ENCODE results near the gene TENT5D. TPM values are rescaled to one million over a fixed set of nuclear protein-coding genes. Genes with fewer than 3 reads are reported as not detected.

The TENT5D gene
- polyA plus RNA-seq, 3 donors: not detected

- Histone ChIP-seq H3K4me2 (replicated peaks; ENCODE audit: extremely low read depth, low read length, poor library complexity, severe bottlenecking) (no peak overlapping the region), H3K27me3 (ENCODE audit: control insufficient read depth in 2 of 2, insufficient read depth in 2 of 2, low read length in 2 of 2) (no peaks in the 10 kb centered on the region), H3K9me3 (replicated peaks in 1 of 2; ENCODE audit: control insufficient read depth in 1 of 2, insufficient read depth in 1 of 2, low read length in 2 of 2) (peaks cover 5 to 11% of the 10 kb centered on the region in 2 donors), H3K4me3 (replicated peaks in 1 of 3; ENCODE audit: low read depth in 2 of 3, low read length in 3 of 3) (no peak overlapping the region), H4K20me1 (ENCODE audit: insufficient read depth, low read length) (no peaks in the 10 kb centered on the region), H3K36me3 (replicated peaks in 1 of 2; ENCODE audit: control insufficient read depth in 1 of 2, insufficient read depth in 2 of 2, low read length in 2 of 2) (no peaks in the 10 kb centered on the region), H3K9ac (ENCODE audit: insufficient read depth, low read length, poor library complexity, severe bottlenecking) (no peak overlapping the region), H3K27ac (ENCODE audit: low read depth in 1 of 2, low read length in 2 of 2) (no peak overlapping the region), H3K4me1 (ENCODE audit: control insufficient read depth in 1 of 2, insufficient read depth in 2 of 2, low read length in 2 of 2) (no peaks in the 10 kb centered on the region), H3K79me2 (ENCODE audit: insufficient read depth, low read length) (no peaks in the 10 kb centered on the region), H2AFZ (ENCODE audit: insufficient read depth, low read depth, low read length, poor library complexity, severe bottlenecking) (no peak overlapping the region)
- H3K4me1 Mint-ChIP-seq: no peaks in the 10 kb centered on the region
- intact Hi-C loops (cut with micrococcal nuclease): no loop called here
- H3K9me3 Mint-ChIP-seq: peaks cover 0 to 13% (median 4%) of the 10 kb centered on the region in 7 donors
- DNase-seq: no peak
- H3K36me3 Mint-ChIP-seq: no peaks in the 10 kb centered on the region
- TF ChIP-seq CTCF (IDR thresholded peaks at IDR 0.05): no peak
- no peaks in the 10 kb centered on the region for H3K27me3 Mint-ChIP-seq (ENCODE audit: low read depth in 3 of 3)
- no peak overlapping the region for H3K27ac Mint-ChIP-seq
- no peak overlapping the region for H3K4me3 Mint-ChIP-seq
- WGBS (ENCODE audit: insufficient coverage): 100% methylated on average over 1 of the region's 1 CpG
Observed at GRCh38 chrX:80388206-80388605, 32.0 kb upstream of the TENT5D start.

- Histone ChIP-seq H3K27ac (ENCODE audit: low read depth in 1 of 2, low read length in 2 of 2) (no peak overlapping the region), H4K20me1 (ENCODE audit: insufficient read depth, low read length) (no peaks in the 10 kb centered on the region), H3K4me2 (replicated peaks; ENCODE audit: extremely low read depth, low read length, poor library complexity, severe bottlenecking) (no peak overlapping the region), H3K4me3 (replicated peaks in 1 of 3; ENCODE audit: low read depth in 2 of 3, low read length in 3 of 3) (no peak overlapping the region), H3K27me3 (ENCODE audit: control insufficient read depth in 2 of 2, insufficient read depth in 2 of 2, low read length in 2 of 2) (no peaks in the 10 kb centered on the region), H3K36me3 (replicated peaks in 1 of 2; ENCODE audit: control insufficient read depth in 1 of 2, insufficient read depth in 2 of 2, low read length in 2 of 2) (no peaks in the 10 kb centered on the region), H3K9ac (ENCODE audit: insufficient read depth, low read length, poor library complexity, severe bottlenecking) (no peak overlapping the region), H2AFZ (ENCODE audit: insufficient read depth, low read depth, low read length, poor library complexity, severe bottlenecking) (no peak overlapping the region), H3K79me2 (ENCODE audit: insufficient read depth, low read length) (no peaks in the 10 kb centered on the region), H3K4me1 (ENCODE audit: control insufficient read depth in 1 of 2, insufficient read depth in 2 of 2, low read length in 2 of 2) (no peaks in the 10 kb centered on the region), H3K9me3 (replicated peaks in 1 of 2; ENCODE audit: control insufficient read depth in 1 of 2, insufficient read depth in 1 of 2, low read length in 2 of 2) (no peaks in the 10 kb centered on the region)
- intact Hi-C loops (cut with micrococcal nuclease): no loop called here
- H3K4me3 Mint-ChIP-seq: no peak overlapping the region
- no peak for DNase-seq
- no peak overlapping the region for H3K27ac Mint-ChIP-seq
- H3K9me3 Mint-ChIP-seq: peaks cover 0 to 3% (median 0%) of the 10 kb centered on the region in 7 donors
- H3K27me3 Mint-ChIP-seq (ENCODE audit: low read depth in 3 of 3): no peaks in the 10 kb centered on the region
- WGBS (ENCODE audit: insufficient coverage): 62% methylated on average over 2 of the region's 6 CpGs
- no peak for TF ChIP-seq CTCF (IDR thresholded peaks at IDR 0.05)
- no peaks in the 10 kb centered on the region for H3K36me3 Mint-ChIP-seq
- H3K4me1 Mint-ChIP-seq: no peaks in the 10 kb centered on the region
Observed at GRCh38 chrX:80412042-80412441, 8.2 kb upstream of the TENT5D start.
